K562 (cell line): ENCODE data around the gene PNPLA7. TPM values are rescaled to one million over a fixed set of nuclear protein-coding genes. Genes with fewer than 3 reads are reported as not detected.
"Not testable (repeated sequence)": the region's sequence is repeated elsewhere in the genome, so short reads cannot be mapped to it uniquely, and the experiment has no call there.

ENCODE experiments used
- ATAC-seq: fragments of 200-7000 bp; cut with Tn5 transposase; 3 replicates; pipeline ENCODE4 v1.9.1; 2020; ENCODE audit warnings: moderate library complexity
- BruUV-seq: library from RNA; stranded (reverse); fragments of 400-500 nt; replicated peaks from 2 replicates; lab custom pipeline; 2021; lab: Mats Ljungman, UMichigan
- CTCF ChIA-PET: fragments of 300-600 bp; formaldehyde crosslinking; extraction: SDS; loops from one replicate; lab custom pipeline; 2021; ENCODE audit warnings: low intra/inter-chr PET ratio; lab: Yijun Ruan, JAX
- POLR2A ChIA-PET: fragments of 300-600, 350-650 bp; sonication (Branson Sonifier 250); formaldehyde crosslinking; extraction: SDS; loops from one replicate; lab custom pipeline; 2021; ENCODE audit warnings: antibody characterized with exemption, inconsistent platforms; lab: Yijun Ruan, JAX
- DNase-seq, 4 experiments: peaks; one replicate each; pipeline versions ENCODE4 v3.0.0 to v3.0.0-alpha.2; 2011 to 2018; ENCODE audit warnings: low spot score in 3 of 4, mixed read lengths in 3 of 4; ENCODE audit errors: extremely low read depth in 1 of 4
- FAIRE-seq: peaks from 2 replicates; lab custom pipeline; 2011; peaks lifted over from hg19 to GRCh38; lab: Jason Lieb, UNC
- H2AFZ ChIP-seq: 2 replicates; pipeline ENCODE4 v1.6.0; 2011; ENCODE audit warnings: low read depth, low read length, control low read depth, inconsistent platforms
- H3K27ac ChIP-seq: fragments of 200-600 bp; 3 replicates; pipeline ENCODE4 v1.8.0; 2011; ENCODE audit warnings: low read depth, mild to moderate bottlenecking, control low read depth, inconsistent platforms, low read length, moderate library complexity, mixed read lengths; ENCODE audit errors: extremely low read depth
- H3K27me3 ChIP-seq, 2 experiments: fragments of 300-600 bp in 1 of 2; 2 replicates in 1 of 2; 3 replicates in 1 of 2; pipeline versions ENCODE4 v1.6.0 to v1.8.0; 2011; ENCODE audit warnings: inconsistent platforms in 2 of 2, low read length in 2 of 2, mild to moderate bottlenecking in 1 of 2, mixed read lengths in 1 of 2, moderate library complexity in 1 of 2; ENCODE audit not compliant: control insufficient read depth in 2 of 2, insufficient read depth in 2 of 2
- H3K36me3 ChIP-seq: fragments of 300-600 bp; 3 replicates; pipeline ENCODE4 v1.8.0; 2011; ENCODE audit warnings: mild to moderate bottlenecking, low read length, inconsistent platforms; ENCODE audit not compliant: control insufficient read depth, insufficient read depth
- H3K4me1 ChIP-seq, 2 experiments: fragments of 200-600 bp in 1 of 2; replicated peaks in 1 of 2; 2 replicates in 1 of 2; 3 replicates in 1 of 2; pipeline versions ENCODE4 v1.5.1 to v1.8.0; 2011; ENCODE audit warnings: inconsistent platforms in 2 of 2, low read length in 2 of 2, mild to moderate bottlenecking in 1 of 2, mixed read lengths in 1 of 2, moderate library complexity in 1 of 2; ENCODE audit not compliant: control insufficient read depth in 2 of 2, insufficient read depth in 2 of 2
- H3K4me2 ChIP-seq: 2 replicates; pipeline ENCODE4 v1.6.1; 2011; ENCODE audit warnings: low read length, control low read depth, inconsistent platforms, mixed read lengths; ENCODE audit not compliant: insufficient read depth
- H3K4me3 ChIP-seq: fragments of 200-600 bp; sonication (generic), shearing (Covaris generic); 2 replicates; pipeline ENCODE4 v1.5.1; 2016; ENCODE audit warnings: control low read depth, inconsistent platforms
- H3K79me2 ChIP-seq: fragments of 200-600 bp; 3 replicates; pipeline ENCODE4 v1.8.0; 2011; ENCODE audit warnings: low read length, inconsistent platforms; ENCODE audit not compliant: control insufficient read depth, insufficient read depth
- H3K9ac ChIP-seq, 2 experiments: 2 replicates each; pipeline versions ENCODE4 v1.6.0 to v1.6.1; 2011; ENCODE audit warnings: low read depth in 2 of 2, low read length in 2 of 2, control low read depth in 1 of 2, inconsistent platforms in 1 of 2, mild to moderate bottlenecking in 1 of 2, mixed read lengths in 1 of 2; ENCODE audit not compliant: insufficient read depth in 1 of 2
- H3K9me1 ChIP-seq: one replicate; pipeline ENCODE4 v1.6.0; 2011; ENCODE audit warnings: inconsistent platforms, mild to moderate bottlenecking, low read length, moderate library complexity; ENCODE audit not compliant: control insufficient read depth, insufficient read depth
- H3K9me3 ChIP-seq: replicated peaks from 2 replicates; pipeline ENCODE4 v1.5.1; 2011; ENCODE audit warnings: low read depth, low read length, inconsistent platforms; ENCODE audit not compliant: control insufficient read depth, insufficient read depth
- H4K20me1 ChIP-seq: replicated peaks from 2 replicates; pipeline ENCODE4 v1.6.1; 2011; ENCODE audit warnings: low read length, inconsistent platforms, mixed read lengths; ENCODE audit not compliant: control insufficient read depth, insufficient read depth
- CTBP1 ChIP-seq: fragments of 450-650 bp; IDR thresholded peaks from 2 replicates; pipeline ENCODE4 v1.6.1; 2016; ENCODE audit warnings: borderline replicate concordance
- HDAC8 ChIP-seq: fragments of 450-650 bp; IDR thresholded peaks from 2 replicates; pipeline ENCODE4 v1.6.1; 2016; ENCODE audit warnings: mild to moderate bottlenecking, missing genetic modification characterization, moderate library complexity, missing compliant biosample characterization
- NR4A1 ChIP-seq, 2 experiments: fragments of 250-450 bp in 1 of 2; fragments of 450-650 bp in 1 of 2; sonication (Bioruptor Pico) in 1 of 2; IDR thresholded peaks; 2 replicates each; pipeline versions ENCODE4 v1.4.0 to v1.6.1; 2016 to 2020; ENCODE audit warnings: mild to moderate bottlenecking in 2 of 2, missing compliant biosample characterization in 1 of 2, missing genetic modification characterization in 1 of 2, moderate library complexity in 1 of 2
- RBM39 ChIP-seq: fragments of 200-400 bp; formaldehyde crosslinking; optimal IDR thresholded peaks from 2 replicates; pipeline ENCODE3; 2018; ENCODE audit warnings: low read depth, low read length
- SMAD1 ChIP-seq: fragments of 150-350 bp; IDR thresholded peaks from 2 replicates; pipeline ENCODE4 v1.6.1; 2014; ENCODE audit warnings: low read length, low read depth; ENCODE audit not compliant: partially characterized antibody
- ZBTB1 ChIP-seq: sonication (generic); formaldehyde crosslinking; IDR thresholded peaks from 2 replicates; pipeline ENCODE4 v1.8.1; 2023; ENCODE audit warnings: missing genetic modification reagents, low read depth, mild to moderate bottlenecking, borderline replicate concordance
- ZFP36 ChIP-seq: fragments of 150-350 bp; IDR thresholded peaks from 2 replicates; pipeline ENCODE4 v1.6.1; 2018; ENCODE audit warnings: low read length, low read depth; ENCODE audit not compliant: partially characterized antibody
- ZNF778 ChIP-seq: fragments of 450-650 bp; formaldehyde crosslinking; IDR thresholded peaks from 2 replicates; pipeline ENCODE4 v1.4.0; 2020; ENCODE audit warnings: mild to moderate bottlenecking, moderate library complexity
- WGBS: fragments of 100-300 bp; shearing (Covaris generic); methylation state at CpG from one replicate; pipeline ENCODE4 v1.1.6; 2016; ENCODE audit warnings: low coverage, mixed read lengths; ENCODE audit not compliant: insufficient coverage; ENCODE audit errors: missing lambda C conversion rate; 5-methylcytosine and 5-hydroxymethylcytosine counted together
- in situ Hi-C: fragments of 300-500 bp; cut with MboI; formaldehyde crosslinking; loops from 4 replicates; pipeline ENCODE4 v1.15.0; 2018; ENCODE audit warnings: inconsistent platforms, mixed read lengths
- intact Hi-C: fragments of 100-400 bp; cut with micrococcal nuclease; formaldehyde crosslinking; loops from 2 replicates; pipeline ENCODE4 v1.14.2; 2022
- polyA plus RNA-seq, 8 experiments: library from polyadenylated mRNA; depleted of rRNA in 4 of 8; stranded (reverse) in 5 of 8; unstranded in 3 of 8; fragments of >200 nt; fragmentation: Nextera tagmentation in 2 of 8; fragmentation: Illumina TruSeq in 1 of 8; extraction: Ambion mirVana in 2 of 8; extraction: Trizol in 1 of 8; gene quantifications; 2 replicates each; pipeline versions ENCODE4 v1.2.1 to v1.2.3, GENCODE V29; 2011 to 2014; ENCODE audit warnings: inconsistent platforms in 1 of 8, missing spikeins in 1 of 8
- total RNA-seq, 7 experiments: library from RNA; depleted of rRNA in 6 of 7; stranded (reverse); fragments of >200 nt in 6 of 7; fragmentation: Illumina TruSeq in 2 of 7; extraction: Trizol in 2 of 7; gene quantifications; 2 replicates each; pipeline versions ENCODE4 v1.2.1 to v1.2.3, GENCODE V29; 2011 to 2021; ENCODE audit warnings: low replicate concordance in 1 of 7

The PNPLA7 gene
- total and polyA plus RNA-seq, 9 of the 15 experiments (the other 6 are each of a cell fraction or from before 2014, with no cell fraction given) = 0.01 to 0.85 (median 0.19) TPM; not detected in 1

- TF ChIP-seq SMAD1 (no peak), RBM39 (no peak), ZFP36 (no peak), ZBTB1 (CRISPR knock-in tag) (no peak), HDAC8 (tag) (no peak), ZNF778 (CRISPR knock-in tag) (no peak), NR4A1 (CRISPR knock-in tag; IDR thresholded peaks at IDR 0.05) (no peak), NR4A1 (tag; IDR thresholded peaks at IDR 0.05) (no peak), CTBP1 (no peak)
Observed at GRCh38 chr9:137467161-137467581, 83.0 kb downstream of the PNPLA7 start (continued).

GRCh38 chr9:137466389-137467085 is 83.7 kb downstream of the PNPLA7 start:
- H3K27ac ChIP-seq, H3K4me2 ChIP-seq, FAIRE-seq, H4K20me1 ChIP-seq, in situ Hi-C loops, H2AFZ ChIP-seq, H3K9me3 ChIP-seq, H3K4me3 ChIP-seq, BruUV-seq, H3K27me3 ChIP-seq, DNase-seq, intact Hi-C loops, H3K9me1 ChIP-seq, ATAC-seq, H3K36me3 ChIP-seq, H3K79me2 ChIP-seq, H3K9ac ChIP-seq, CTCF ChIA-PET: not testable (repeated sequence)
- POLR2A ChIA-PET = interaction anchor here (0.6 kb wide), 1 partner anchor 13 kb away, joined by 3 read pairs; no protein-coding TSS in a partner anchor
- H3K4me1 ChIP-seq = peaks cover 5 to 53% of the 10 kb centered on the region in 2 experiments; a peak in 3 of 5 replicates
- WGBS = 39% methylated on average over 22 of the region's 35 CpGs
